Osteoblast (primary cell): Measurements from ENCODE around the gene RAB3C. TPM values are rescaled to one million over a fixed set of nuclear protein-coding genes. Genes with fewer than 3 reads are reported as not detected.
A peak's percentile ranks its signal among the peaks of the same experiment; 100 is the strongest.

Experiments used
- DNase-seq: peaks from one replicate; pipeline ENCODE4 v3.0.0; 2011; ENCODE audit warnings: low spot score, mixed read lengths; ENCODE audit not compliant: insufficient read length; ENCODE audit errors: missing footprints
- H2AFZ ChIP-seq: 2 replicates; pipeline ENCODE4 v1.6.0; 2011; ENCODE audit warnings: mild to moderate bottlenecking, low read length
- H3K27ac ChIP-seq: 2 replicates; pipeline ENCODE4 v1.5.1; 2011; ENCODE audit warnings: mild to moderate bottlenecking, low read depth, low read length, moderate library complexity
- H3K27me3 ChIP-seq: 2 replicates; pipeline ENCODE4 v1.6.0; 2012; ENCODE audit warnings: mild to moderate bottlenecking, control low read depth, inconsistent platforms, low read length, moderate library complexity; ENCODE audit not compliant: insufficient read depth
- H3K36me3 ChIP-seq: 2 replicates; pipeline ENCODE4 v1.5.1; 2011; ENCODE audit warnings: mild to moderate bottlenecking, low read length, control low read depth, moderate library complexity; ENCODE audit not compliant: insufficient read depth
- H3K4me1 ChIP-seq: 2 replicates; pipeline ENCODE4 v1.5.1; 2011; ENCODE audit warnings: mild to moderate bottlenecking, low read length, control low read depth, moderate library complexity; ENCODE audit not compliant: insufficient read depth
- H3K4me2 ChIP-seq: 2 replicates; pipeline ENCODE4 v1.6.0; 2011; ENCODE audit warnings: mild to moderate bottlenecking, low read length; ENCODE audit not compliant: insufficient read depth
- H3K4me3 ChIP-seq: fragments of 200-600 bp; sonication (generic); 3 replicates; pipeline ENCODE4 v1.5.1; 2012; ENCODE audit warnings: mild to moderate bottlenecking, low read length, inconsistent platforms; ENCODE audit not compliant: insufficient read depth
- H3K79me2 ChIP-seq: 2 replicates; pipeline ENCODE4 v1.6.0; 2012; ENCODE audit warnings: mild to moderate bottlenecking, low read length, control low read depth, inconsistent platforms; ENCODE audit not compliant: insufficient read depth
- H3K9me3 ChIP-seq: 2 replicates; pipeline ENCODE4 v1.5.1; 2011; ENCODE audit warnings: low read depth, low read length, control low read depth
- H4K20me1 ChIP-seq: 2 replicates; pipeline ENCODE4 v1.6.0; 2012; ENCODE audit warnings: mild to moderate bottlenecking, low read length, control low read depth; ENCODE audit not compliant: insufficient read depth
- CTCF ChIP-seq: IDR thresholded peaks from 2 replicates; pipeline ENCODE4 v1.5.1; 2011; ENCODE audit warnings: mild to moderate bottlenecking, low read depth, low read length, moderate library complexity; ENCODE audit errors: extremely low read depth
- total RNA-seq: library from RNA; depleted of rRNA; stranded (reverse); fragments of >200 nt; gene quantifications from 2 replicates; pipeline ENCODE4 v1.2.3, GENCODE V29; 2012

The RAB3C gene
- total RNA-seq, 1 donor, result not detected

DNA sequence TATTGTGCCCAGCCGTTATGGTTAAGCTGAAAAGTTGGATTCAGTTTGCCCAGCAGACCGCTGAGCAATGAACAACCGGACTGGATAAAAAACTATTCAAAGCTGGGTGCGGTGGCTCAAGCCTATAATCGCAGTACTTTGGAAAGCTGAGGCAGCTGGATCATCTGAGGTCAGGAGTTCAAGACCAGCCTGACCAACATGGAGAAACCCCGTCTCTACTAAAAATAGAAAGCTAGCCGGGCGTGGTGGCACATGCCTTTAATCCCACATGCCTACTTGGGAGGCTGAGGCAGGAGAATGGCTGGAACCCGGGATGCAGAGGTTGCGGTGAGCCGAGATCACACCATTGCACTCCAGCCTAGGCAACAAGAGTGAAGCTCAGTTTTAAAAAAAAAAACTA, 318.4 kb downstream of the RAB3C start:
- Histone ChIP-seq H3K4me2 (no peak overlapping the region), H3K4me3 (no peak overlapping the region), H3K36me3 (no peaks in the 10 kb centered on the region), H3K4me1 (no peaks in the 10 kb centered on the region), H3K9me3 (peaks cover 2% of the 10 kb centered on the region), H4K20me1 (no peaks in the 10 kb centered on the region), H3K79me2 (no peaks in the 10 kb centered on the region), H3K27me3 (no peaks in the 10 kb centered on the region), H2AFZ (peak overlapping the region; percentile 16), H3K27ac (no peak overlapping the region)
- TF ChIP-seq CTCF, result no peak
- no peak for DNase-seq

DNA sequence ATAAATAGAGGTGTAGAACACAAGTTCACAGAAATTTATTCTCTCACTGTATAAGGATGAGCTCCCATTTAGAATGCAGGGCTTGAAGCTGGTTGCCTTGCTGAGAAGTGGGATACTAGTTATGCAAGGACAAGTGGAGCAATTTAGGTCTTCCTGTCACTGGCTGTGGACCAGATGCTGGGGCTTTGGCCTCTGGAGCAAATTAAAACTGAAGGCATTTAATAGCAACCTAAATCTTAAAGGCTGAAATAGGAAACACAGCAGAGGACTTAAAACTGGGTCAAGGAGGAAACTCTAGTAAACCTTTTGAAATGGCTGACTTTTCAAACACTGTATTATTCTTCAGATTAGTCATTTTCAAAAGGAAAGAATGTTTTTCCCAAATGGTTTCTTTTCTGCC, 319.4 kb downstream of the RAB3C start:
- no peak for TF ChIP-seq CTCF
- Histone ChIP-seq H3K36me3 (no peaks in the 10 kb centered on the region), H2AFZ (peak overlapping the region; percentile 15), H3K27ac (no peak overlapping the region), H3K4me1 (no peaks in the 10 kb centered on the region), H3K9me3 (peaks cover 2% of the 10 kb centered on the region), H3K79me2 (no peaks in the 10 kb centered on the region), H3K4me3 (no peak overlapping the region), H3K27me3 (no peaks in the 10 kb centered on the region), H3K4me2 (no peak overlapping the region), H4K20me1 (no peaks in the 10 kb centered on the region)
- no peak for DNase-seq

DNA sequence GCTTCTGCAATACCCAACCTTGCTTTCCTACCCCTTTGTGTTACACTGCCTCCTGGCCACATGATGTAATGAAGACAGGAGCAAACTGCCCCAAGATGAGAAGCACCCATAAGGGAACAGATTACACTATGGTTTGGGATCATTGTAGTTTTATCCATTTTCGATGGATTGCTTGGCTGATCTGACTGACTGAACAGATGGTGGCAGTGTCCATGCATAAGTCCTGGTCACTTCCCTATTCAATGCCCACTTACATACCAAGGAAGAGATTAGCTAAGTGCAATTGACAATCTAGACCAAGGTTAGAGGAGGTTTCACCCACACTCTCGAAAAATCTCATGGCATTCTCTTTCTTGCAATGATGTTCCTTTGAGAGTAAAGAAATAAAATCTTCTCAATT, 319.9 kb downstream of the RAB3C start:
- DNase-seq, result peak; percentile 52
- Histone ChIP-seq H3K27ac (no peak overlapping the region), H3K9me3 (peaks cover 2% of the 10 kb centered on the region), H3K4me1 (no peaks in the 10 kb centered on the region), H4K20me1 (no peaks in the 10 kb centered on the region), H3K4me3 (no peak overlapping the region), H3K27me3 (no peaks in the 10 kb centered on the region), H2AFZ (peak overlapping the region; percentile 15), H3K4me2 (no peak overlapping the region), H3K79me2 (no peaks in the 10 kb centered on the region), H3K36me3 (no peaks in the 10 kb centered on the region)
- peak; percentile 25 for TF ChIP-seq CTCF

- no peak overlapping the region for H3K4me2 ChIP-seq
- no peak for DNase-seq
- H3K9me3 ChIP-seq, result peaks cover 2% of the 10 kb centered on the region
- H3K27ac ChIP-seq, result no peak overlapping the region
- TF ChIP-seq CTCF, result no peak
- no peaks in the 10 kb centered on the region for H3K36me3 ChIP-seq
- H3K4me3 ChIP-seq, result no peak overlapping the region
- no peaks in the 10 kb centered on the region for H4K20me1 ChIP-seq
- H3K27me3 ChIP-seq, result no peaks in the 10 kb centered on the region
- no peaks in the 10 kb centered on the region for H3K79me2 ChIP-seq
- H3K4me1 ChIP-seq, result no peaks in the 10 kb centered on the region
- peak overlapping the region; percentile 12 for H2AFZ ChIP-seq
These were observed 321.9 kb downstream of the RAB3C start for GRCh38 chr5:58904737-58905136.
